HepG2 (cell line): ENCODE data around the gene DEFB123. TPM values are rescaled to one million over a fixed set of nuclear protein-coding genes. Genes with fewer than 3 reads are reported as not detected.

Source experiments
- ATAC-seq: fragments of 200-7000 bp; cut with Tn5 transposase; 3 replicates; pipeline ENCODE4 v1.9.1; 2020; ENCODE audit warnings: mild to moderate bottlenecking, moderate library complexity
- BruUV-seq: library from RNA; stranded (reverse); fragments of 400-500 nt; replicated peaks from 2 replicates; lab custom pipeline; 2021; lab: Mats Ljungman, UMichigan
- CTCF ChIA-PET: fragments of 300-600 bp; formaldehyde crosslinking; extraction: SDS; loops from one replicate; lab custom pipeline; 2021; ENCODE audit warnings: low total read pairs, inconsistent platforms, low intra/inter-chr PET ratio; lab: Yijun Ruan, JAX
- POLR2A ChIA-PET: fragments of 350-600 bp; sonication (Branson Sonifier 250); formaldehyde crosslinking; loops from one replicate; lab custom pipeline; 2020; ENCODE audit warnings: antibody characterized with exemption, inconsistent platforms; lab: Yijun Ruan, JAX
- DNase-seq: peaks from one replicate; pipeline ENCODE4 v3.0.0-alpha.2; 2015; ENCODE audit warnings: low spot score
- FAIRE-seq: peaks from 3 replicates; lab custom pipeline; 2011; peaks lifted over from hg19 to GRCh38; lab: Jason Lieb, UNC
- H2AFZ ChIP-seq: one replicate; pipeline ENCODE4 v1.6.1; 2011; ENCODE audit warnings: low read length, inconsistent platforms
- H3K27ac ChIP-seq: fragments of 300-600 bp; 3 replicates; pipeline ENCODE4 v1.8.0; 2011; ENCODE audit warnings: mixed run types, mild to moderate bottlenecking, mixed read lengths, low read length, inconsistent platforms; ENCODE audit not compliant: insufficient read depth; ENCODE audit errors: extremely low read length
- H3K27me3 ChIP-seq, 2 experiments: fragments of 200-600 bp in 1 of 2; 2 replicates in 1 of 2; 3 replicates in 1 of 2; pipeline versions ENCODE4 v1.6.0 to v1.8.0; 2011; ENCODE audit warnings: low read length in 2 of 2, mild to moderate bottlenecking in 2 of 2, moderate library complexity in 2 of 2, inconsistent platforms in 1 of 2; ENCODE audit not compliant: insufficient read depth in 2 of 2, control insufficient read depth in 1 of 2
- H3K36me3 ChIP-seq, 2 experiments: fragments of 200-600 bp in 1 of 2; replicated peaks in 1 of 2; 2 replicates in 1 of 2; 3 replicates in 1 of 2; pipeline versions ENCODE4 v1.5.1 to v1.8.0; 2011; ENCODE audit warnings: low read length in 2 of 2, inconsistent platforms in 1 of 2; ENCODE audit not compliant: insufficient read depth in 2 of 2, control insufficient read depth in 1 of 2
- H3K4me1 ChIP-seq: 2 replicates; pipeline ENCODE4 v1.5.1; 2012; ENCODE audit warnings: low read length, inconsistent platforms; ENCODE audit not compliant: insufficient read depth
- H3K4me2 ChIP-seq: 2 replicates; pipeline ENCODE4 v1.6.0; 2011; ENCODE audit warnings: low read depth, low read length, inconsistent platforms
- H3K4me3 ChIP-seq, 3 experiments: fragments of 200-600 bp in 1 of 3; sonication (generic), shearing (Covaris generic) in 1 of 3; replicated peaks in 1 of 3; 2 replicates each; pipeline ENCODE4 v1.5.1; 2011 to 2016; ENCODE audit warnings: low read length in 3 of 3, inconsistent platforms in 2 of 3, low read depth in 2 of 3, mild to moderate bottlenecking in 2 of 3, control low read depth in 1 of 3, mixed read lengths in 1 of 3; ENCODE audit not compliant: insufficient read depth in 1 of 3
- H3K79me2 ChIP-seq: one replicate; pipeline ENCODE4 v1.6.1; 2011; ENCODE audit warnings: low read length, inconsistent platforms; ENCODE audit not compliant: insufficient read depth
- H3K9ac ChIP-seq: 2 replicates; pipeline ENCODE4 v1.6.0; 2011; ENCODE audit warnings: mild to moderate bottlenecking, low read depth, low read length, inconsistent platforms; ENCODE audit not compliant: insufficient read depth
- H3K9me3 ChIP-seq: 2 replicates; pipeline ENCODE4 v1.5.1; 2012; ENCODE audit warnings: mild to moderate bottlenecking, low read length
- H4K20me1 ChIP-seq: 2 replicates; pipeline ENCODE4 v1.6.0; 2011; ENCODE audit warnings: inconsistent platforms, mild to moderate bottlenecking, low read length, moderate library complexity; ENCODE audit not compliant: insufficient read depth
- HNRNPK ChIP-seq: fragments of 200-400 bp; formaldehyde crosslinking; IDR thresholded peaks from 2 replicates; pipeline ENCODE4 v1.6.1; 2018; ENCODE audit warnings: low read length, low read depth, moderate library complexity, mild to moderate bottlenecking; ENCODE audit not compliant: poor library complexity, severe bottlenecking
- IKZF1 ChIP-seq: fragments of 450-650 bp; IDR thresholded peaks from 2 replicates; pipeline ENCODE4 v1.7.1; 2016
- RAD51 ChIP-seq: fragments of 450-650 bp; IDR thresholded peaks from 2 replicates; pipeline ENCODE4 v1.6.1; 2016; ENCODE audit warnings: borderline replicate concordance
- TRIM24 ChIP-seq: sonication (generic); formaldehyde crosslinking; IDR thresholded peaks from 2 replicates; pipeline ENCODE4 v1.8.0; 2022; ENCODE audit warnings: mild to moderate bottlenecking, missing genetic modification reagents
- WIZ ChIP-seq: sonication (generic); formaldehyde crosslinking; IDR thresholded peaks from 2 replicates; pipeline ENCODE4 v1.5.1; 2020; ENCODE audit warnings: mild to moderate bottlenecking, missing genetic modification reagents
- ZNF629 ChIP-seq: sonication (generic); formaldehyde crosslinking; conservative IDR thresholded peaks from 2 replicates; pipeline ENCODE4 v1.5.0; 2020; ENCODE audit warnings: missing genetic modification reagents
- ZNF747 ChIP-seq: sonication (generic); formaldehyde crosslinking; IDR thresholded peaks from 2 replicates; pipeline ENCODE4 v1.8.1; 2023; ENCODE audit warnings: missing genetic modification reagents, mild to moderate bottlenecking, borderline replicate concordance
- ZNF768 ChIP-seq: sonication (generic); formaldehyde crosslinking; IDR thresholded peaks from 2 replicates; pipeline ENCODE4 v1.4.0; 2020; ENCODE audit warnings: missing genetic modification reagents
- WGBS: methylation state at CpG from one replicate; pipeline ENCODE4 v1.1.6; 2017; ENCODE audit warnings: low lambda C conversion rate; 5-methylcytosine and 5-hydroxymethylcytosine counted together
- in situ Hi-C: cut with HindIII; loops from 2 replicates; pipeline ENCODE4 v1.10.0; 2017; ENCODE audit warnings: low pct_unique_long_range_greater_than_20kb; ENCODE audit not compliant: extremely low pct_ligation_motif_present
- intact Hi-C: fragments of 100-400 bp; cut with micrococcal nuclease; formaldehyde crosslinking; loops from one replicate; pipeline ENCODE4 v1.10.0; 2022; ENCODE audit not compliant: unreplicated experiment
- polyA plus RNA-seq, 8 experiments: library from polyadenylated mRNA; depleted of rRNA in 3 of 8; stranded (reverse) in 7 of 8; unstranded in 1 of 8; fragments of >200 nt; fragmentation: Illumina TruSeq in 4 of 8; extraction: Trizol in 4 of 8; gene quantifications; 2 replicates each; pipeline versions ENCODE4 v1.2.1 to v1.2.3, GENCODE V29; 2011 to 2016; ENCODE audit warnings: low read depth in 4 of 8, missing spikeins in 1 of 8, mixed read lengths in 1 of 8; ENCODE audit not compliant: insufficient read depth in 1 of 8
- total RNA-seq, 5 experiments: library from RNA; depleted of rRNA; stranded (reverse); fragments of >200 nt; fragmentation: Illumina TruSeq; extraction: Trizol; gene quantifications; 2 replicates each; pipeline ENCODE4 v1.2.3, GENCODE V29; 2016; ENCODE audit warnings: low read depth in 1 of 5
- TF ChIP-seq, protein P1 (sequence below): fragments of 450-650 bp; IDR thresholded peaks from 2 replicates; pipeline ENCODE4 v1.6.1; 2016
- TF ChIP-seq, protein P2 (sequence below): IDR thresholded peaks from 2 replicates; pipeline ENCODE4 v1.6.1; 2016; ENCODE audit warnings: missing genetic modification reagents, missing compliant biosample characterization

Gene DEFB123
- total and polyA plus RNA-seq, 2 of the 13 experiments (the other 11 are each of a cell fraction or from before 2014, with no cell fraction given) = not detected

DNA sequence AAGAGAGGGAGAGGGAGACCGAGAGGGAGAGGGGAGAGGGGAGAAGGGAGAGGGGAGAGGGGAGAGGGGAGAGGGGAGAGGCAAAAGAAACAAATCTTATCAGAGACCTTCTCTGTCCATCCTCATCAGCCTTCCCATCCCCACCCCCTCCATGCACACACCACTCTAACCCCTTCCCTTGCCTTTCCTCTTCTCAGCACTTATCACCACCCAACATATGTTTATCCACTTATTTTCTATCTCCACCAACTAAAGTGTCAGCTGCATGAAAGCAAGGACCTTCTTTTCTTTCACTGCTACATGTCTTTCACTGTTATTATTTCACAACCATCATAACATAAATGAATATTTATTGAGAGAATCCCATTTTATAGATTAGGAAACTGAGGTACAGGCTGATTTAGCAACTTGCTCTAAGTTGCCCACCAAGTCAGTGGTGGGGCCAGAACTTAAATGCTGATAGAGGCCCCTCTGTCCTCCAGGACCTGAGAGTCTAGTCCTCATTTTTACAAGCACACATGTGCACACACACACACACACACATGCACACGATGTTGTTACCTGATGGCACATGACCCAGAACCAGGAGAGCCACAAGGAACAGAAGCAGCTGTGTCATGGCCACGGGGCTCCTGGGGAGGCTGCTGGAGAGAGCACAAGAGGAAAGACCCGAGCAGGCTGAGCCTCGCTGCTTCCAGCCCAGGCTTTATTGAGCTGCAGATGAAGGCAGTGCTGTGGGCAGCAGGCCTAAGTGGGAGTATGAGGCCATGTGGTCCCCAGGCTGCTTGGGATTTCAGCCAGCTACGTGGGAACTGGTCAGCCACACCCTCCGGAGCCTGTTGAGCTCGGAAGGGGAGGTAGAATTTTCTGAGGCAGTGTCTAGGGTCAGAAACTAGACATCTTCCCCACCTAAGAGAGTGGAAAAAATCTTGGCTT is 32.2 kb downstream of the DEFB123 start:
- no TSS peak for BruUV-seq
- no peak overlapping the region for H3K4me2 ChIP-seq
- no peak for DNase-seq

More for the DNA sequence above, 32.2 kb downstream of the DEFB123 start:
- H4K20me1 ChIP-seq = no peaks in the 10 kb centered on the region
- peaks cover 7 to 51% of the 10 kb centered on the region in 2 experiments; a peak in 4 of 5 replicates for H3K27me3 ChIP-seq
- H3K9me3 ChIP-seq = no peaks in the 10 kb centered on the region
- ATAC-seq = no peak; the same call in 1 of the 3 replicates
- in situ Hi-C loops = loop anchor here (10.0 kb wide), 1 partner anchor 62 kb away; no protein-coding TSS in a partner anchor
- WGBS = 23% methylated on average over 8 of the region's 8 CpGs
- no peak for FAIRE-seq
- no peaks in the 10 kb centered on the region for H3K4me1 ChIP-seq
- ChIA-PET CTCF (no interaction called here), POLR2A (no interaction called here)
- H3K36me3 ChIP-seq = no peaks in the 10 kb centered on the region
- no peak overlapping the region for H2AFZ ChIP-seq
- TF ChIP-seq ZNF768 (CRISPR knock-in tag) (peak; percentile 36; the same call in 1 of the 2 replicates), TRIM24 (CRISPR knock-in tag) (no peak), IKZF1 (no peak), ZNF629 (CRISPR knock-in tag) (peak; percentile 19; the same call in 1 of the 2 replicates), ZNF747 (CRISPR knock-in tag) (no peak), RAD51 (no peak), HNRNPK (peak; percentile 28), WIZ (CRISPR knock-in tag) (no peak)
- TF ChIP-seq, protein P1, sequence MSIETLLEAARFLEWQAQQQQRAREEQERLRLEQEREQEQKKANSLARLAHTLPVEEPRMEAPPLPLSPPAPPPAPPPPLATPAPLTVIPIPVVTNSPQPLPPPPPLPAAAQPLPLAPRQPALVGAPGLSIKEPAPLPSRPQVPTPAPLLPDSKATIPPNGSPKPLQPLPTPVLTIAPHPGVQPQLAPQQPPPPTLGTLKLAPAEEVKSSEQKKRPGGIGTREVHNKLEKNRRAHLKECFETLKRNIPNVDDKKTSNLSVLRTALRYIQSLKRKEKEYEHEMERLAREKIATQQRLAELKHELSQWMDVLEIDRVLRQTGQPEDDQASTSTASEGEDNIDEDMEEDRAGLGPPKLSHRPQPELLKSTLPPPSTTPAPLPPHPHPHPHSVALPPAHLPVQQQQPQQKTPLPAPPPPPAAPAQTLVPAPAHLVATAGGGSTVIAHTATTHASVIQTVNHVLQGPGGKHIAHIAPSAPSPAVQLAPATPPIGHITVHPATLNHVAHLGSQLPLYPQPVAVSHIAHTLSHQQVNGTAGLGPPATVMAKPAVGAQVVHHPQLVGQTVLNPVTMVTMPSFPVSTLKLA = peak; percentile 49; the same call in 1 of the 2 replicates
- TF ChIP-seq, protein P2, sequence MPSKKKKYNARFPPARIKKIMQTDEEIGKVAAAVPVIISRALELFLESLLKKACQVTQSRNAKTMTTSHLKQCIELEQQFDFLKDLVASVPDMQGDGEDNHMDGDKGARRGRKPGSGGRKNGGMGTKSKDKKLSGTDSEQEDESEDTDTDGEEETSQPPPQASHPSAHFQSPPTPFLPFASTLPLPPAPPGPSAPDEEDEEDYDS (CRISPR knock-in tag) = no peak
- H3K27ac ChIP-seq = no peak overlapping the region
- no peak overlapping the region for H3K9ac ChIP-seq
- intact Hi-C loops = no loop called here
- no peaks in the 10 kb centered on the region for H3K79me2 ChIP-seq
- H3K4me3 ChIP-seq = no peak overlapping the region
